GM18909 (cell line): ENCODE data around the gene MTCH1.
"Not testable (repeated sequence)": the region's sequence is repeated elsewhere in the genome, so short reads cannot be mapped to it uniquely, and the experiment has no call there.

Experiments used
- ATAC-seq: cut with Tn5 transposase; IDR thresholded peaks from one replicate; pipeline ENCODE4 v1.9.1; 2021; ENCODE audit warnings: mild to moderate bottlenecking; ENCODE audit not compliant: unreplicated experiment, poor library complexity

Gene MTCH1

GRCh38 chr6:36999061-36999750 lies 13.2 kb upstream of the MTCH1 start:
- ATAC-seq = no peak

GRCh38 chr6:36998723-36999038 lies 12.7 kb upstream of the MTCH1 start:
- no peak for ATAC-seq

- ATAC-seq = no peak
Observed at GRCh38 chr6:36997811-36998722, 12.1 kb upstream of the MTCH1 start.

GRCh38 chr6:36990401-36990800 lies 4.4 kb upstream of the MTCH1 start:
- not testable (repeated sequence) for ATAC-seq

- no peak for ATAC-seq
Observed at GRCh38 chr6:36989264-36989663, 3.3 kb upstream of the MTCH1 start.

- ATAC-seq = peak; percentile 12
Observed at GRCh38 chr6:36986704-36987047, 680 bp upstream of the MTCH1 start.

- ATAC-seq = no peak
Observed at GRCh38 chr6:36985417-36985807, 584 bp downstream of the MTCH1 start.

- ATAC-seq = no peak
Observed at GRCh38 chr6:36984581-36985416, 1.2 kb downstream of the MTCH1 start.

- no peak for ATAC-seq
Observed at GRCh38 chr6:36983538-36983937, 2.5 kb downstream of the MTCH1 start.

- ATAC-seq = no peak
Observed at GRCh38 chr6:36980876-36981619, 4.9 kb downstream of the MTCH1 start.

GRCh38 chr6:36980129-36980528 lies 5.9 kb downstream of the MTCH1 start:
- no peak for ATAC-seq

GRCh38 chr6:36979347-36979742 lies 6.7 kb downstream of the MTCH1 start:
- ATAC-seq = no peak

- ATAC-seq = no peak
Observed at GRCh38 chr6:36978421-36979346, 7.3 kb downstream of the MTCH1 start.

GRCh38 chr6:36977470-36977941 lies 8.5 kb downstream of the MTCH1 start:
- no peak for ATAC-seq

GRCh38 chr6:36976931-36977330 lies 9.1 kb downstream of the MTCH1 start:
- no peak for ATAC-seq

- no peak for ATAC-seq
Observed at GRCh38 chr6:36976509-36976908, 9.5 kb downstream of the MTCH1 start.

- ATAC-seq = no peak
Observed at GRCh38 chr6:36976007-36976264, 10.1 kb downstream of the MTCH1 start.

GRCh38 chr6:36975231-36976006 lies 10.6 kb downstream of the MTCH1 start:
- ATAC-seq = no peak

GRCh38 chr6:36973647-36974046 lies 12.3 kb downstream of the MTCH1 start:
- no peak for ATAC-seq
